ENCODE results near the gene B4GALNT1. TPM values are rescaled to one million over a fixed set of nuclear protein-coding genes. Genes with fewer than 3 reads are reported as not detected.

B4GALNT1 gene
- total and polyA plus RNA-seq, 4 donors, result 0.11 to 0.30 (median 0.25) TPM; not detected in 1

GRCh38 chr12:57606821-57607220 is 26.2 kb downstream of the B4GALNT1 start:
- no peak for TF ChIP-seq ZBTB33 (IDR thresholded peaks at IDR 0.05)
- TF ChIP-seq RAD21 (IDR thresholded peaks at IDR 0.05), result no peak
- no peak for TF ChIP-seq MAX (IDR thresholded peaks at IDR 0.05)
- TF ChIP-seq JUND (IDR thresholded peaks at IDR 0.05), result no peak
- TF ChIP-seq CTCF (IDR thresholded peaks at IDR 0.05; ENCODE audit: low read depth, low read length, missing input control), result no peak
- TF ChIP-seq HNF4G (IDR thresholded peaks at IDR 0.05), result no peak
- no peak for TF ChIP-seq HNF4A (conservative IDR thresholded peaks at IDR 0.05)
- no peak for TF ChIP-seq REST (IDR thresholded peaks at IDR 0.05)
- TF ChIP-seq FOXA2 (IDR thresholded peaks at IDR 0.05), result no peak
- TF ChIP-seq YY1 (IDR thresholded peaks at IDR 0.05), result no peak
- TF ChIP-seq RXRA (IDR thresholded peaks at IDR 0.05), result no peak
- TF ChIP-seq SP1 (IDR thresholded peaks at IDR 0.05), result no peak
- TF ChIP-seq EGR1 (IDR thresholded peaks at IDR 0.05; ENCODE audit: low read depth in 2 of 2), result no peak
- no peak for TF ChIP-seq ATF3 (IDR thresholded peaks at IDR 0.05)
- TF ChIP-seq FOXA1 (IDR thresholded peaks at IDR 0.05), result no peak
- no peak for TF ChIP-seq GABPA (IDR thresholded peaks at IDR 0.05 in 1 of 2, conservative IDR thresholded peaks at IDR 0.05 in 1 of 2)
- TF ChIP-seq TAF1 (conservative IDR thresholded peaks at IDR 0.05), result no peak
- peaks cover 0 to 8% (median 2%) of the 10 kb centered on the region in 4 donors for H3K36me3 ChIP-seq (ENCODE audit: control insufficient read depth in 4 of 4, insufficient read depth in 3 of 4, low read depth in 1 of 4, low read length in 3 of 4)
- no peak overlapping the region for H3K9ac ChIP-seq (ENCODE audit: low read depth in 1 of 2, low read length in 2 of 2)
- peaks cover 0 to 6% (median 3%) of the 10 kb centered on the region in 4 donors for H3K27me3 ChIP-seq (ENCODE audit: control insufficient read depth in 4 of 4, insufficient read depth in 4 of 4, low read length in 3 of 4)
- no peak overlapping the region for H3K27ac ChIP-seq (ENCODE audit: low read depth in 1 of 2, low read length in 2 of 2)
- peaks cover 0 to 12% (median 11%) of the 10 kb centered on the region in 4 donors for H3K4me1 ChIP-seq (ENCODE audit: control insufficient read depth in 4 of 4, insufficient read depth in 4 of 4, low read length in 3 of 4)
- H3K9me3 ChIP-seq (ENCODE audit: control insufficient read depth in 4 of 4, low read length in 3 of 4), result no peaks in the 10 kb centered on the region
- DNase-seq (ENCODE audit: low spot score), result no peak
- WGBS, result 89% methylated on average over 11 of the region's 11 CpGs
- no peak overlapping the region for H3K4me3 ChIP-seq (ENCODE audit: low read depth in 1 of 3, low read length in 3 of 3)

All from liver (tissue), 9 donors.